Brain microvascular endothelial cell (primary cell): ENCODE data around the gene PREB.

Experiments
- DNase-seq: peaks from one replicate; pipeline ENCODE4 v3.0.0-alpha.2; 2020
- H3K27ac ChIP-seq: fragments of 250-450 bp; sonication (Bioruptor Pico); 2 replicates; pipeline ENCODE4 v1.5.1; 2020; ENCODE audit warnings: mild to moderate bottlenecking, moderate library complexity
- H3K27me3 ChIP-seq: fragments of 250-450 bp; sonication (Bioruptor Pico); replicated peaks from 2 replicates; pipeline ENCODE4 v1.5.1; 2020; ENCODE audit warnings: mild to moderate bottlenecking
- H3K36me3 ChIP-seq: fragments of 250-450 bp; sonication (Bioruptor Pico); replicated peaks from 2 replicates; pipeline ENCODE4 v1.5.1; 2020; ENCODE audit warnings: mild to moderate bottlenecking
- H3K4me3 ChIP-seq: 2 replicates; pipeline ENCODE4 v1.5.1; 2011; ENCODE audit warnings: low read depth, mild to moderate bottlenecking, control low read depth, low read length, moderate library complexity
- in situ Hi-C: cut with HindIII; loops from 2 replicates; pipeline ENCODE4 v1.10.0; 2017; ENCODE audit warnings: low sequenced_read_pairs, low pct_ligation_motif_present
- TF ChIP-seq, protein P1 (sequence below): IDR thresholded peaks from 2 replicates; pipeline ENCODE4 v1.5.1; 2011; ENCODE audit warnings: low read depth, mild to moderate bottlenecking, moderate library complexity, low read length, control low read depth, inconsistent platforms; ENCODE audit errors: missing control alignments

PREB gene

GRCh38 chr2:27133905-27134780 lies at the start of gene PREB:
Gene PREB, minus strand, starts transcription at chr2:27134636. Its CDS starts 215 bp downstream, at chr2:27134421.
- TF ChIP-seq, protein P1, sequence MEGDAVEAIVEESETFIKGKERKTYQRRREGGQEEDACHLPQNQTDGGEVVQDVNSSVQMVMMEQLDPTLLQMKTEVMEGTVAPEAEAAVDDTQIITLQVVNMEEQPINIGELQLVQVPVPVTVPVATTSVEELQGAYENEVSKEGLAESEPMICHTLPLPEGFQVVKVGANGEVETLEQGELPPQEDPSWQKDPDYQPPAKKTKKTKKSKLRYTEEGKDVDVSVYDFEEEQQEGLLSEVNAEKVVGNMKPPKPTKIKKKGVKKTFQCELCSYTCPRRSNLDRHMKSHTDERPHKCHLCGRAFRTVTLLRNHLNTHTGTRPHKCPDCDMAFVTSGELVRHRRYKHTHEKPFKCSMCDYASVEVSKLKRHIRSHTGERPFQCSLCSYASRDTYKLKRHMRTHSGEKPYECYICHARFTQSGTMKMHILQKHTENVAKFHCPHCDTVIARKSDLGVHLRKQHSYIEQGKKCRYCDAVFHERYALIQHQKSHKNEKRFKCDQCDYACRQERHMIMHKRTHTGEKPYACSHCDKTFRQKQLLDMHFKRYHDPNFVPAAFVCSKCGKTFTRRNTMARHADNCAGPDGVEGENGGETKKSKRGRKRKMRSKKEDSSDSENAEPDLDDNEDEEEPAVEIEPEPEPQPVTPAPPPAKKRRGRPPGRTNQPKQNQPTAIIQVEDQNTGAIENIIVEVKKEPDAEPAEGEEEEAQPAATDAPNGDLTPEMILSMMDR = peak; percentile 65
- in situ Hi-C loops = no loop called here
- peak within 1 kb of the TSS; percentile 97 for H3K4me3 ChIP-seq
- H3K27ac ChIP-seq = peak within 1 kb of the TSS; percentile 30
- DNase-seq = peak; percentile 89
- no peaks in the 10 kb centered on the region for H3K27me3 ChIP-seq
- H3K36me3 ChIP-seq = peaks cover 18% of the 10 kb centered on the region

GRCh38 chr2:27184115-27184514 lies 49.7 kb upstream of the PREB start:
- Histone ChIP-seq H3K36me3 (no peaks in the 10 kb centered on the region), H3K27ac (no peak overlapping the region), H3K4me3 (no peak overlapping the region), H3K27me3 (no peaks in the 10 kb centered on the region)
- in situ Hi-C loops = no loop called here
- no peak for DNase-seq
- TF ChIP-seq, protein P1 = no peak

DNA sequence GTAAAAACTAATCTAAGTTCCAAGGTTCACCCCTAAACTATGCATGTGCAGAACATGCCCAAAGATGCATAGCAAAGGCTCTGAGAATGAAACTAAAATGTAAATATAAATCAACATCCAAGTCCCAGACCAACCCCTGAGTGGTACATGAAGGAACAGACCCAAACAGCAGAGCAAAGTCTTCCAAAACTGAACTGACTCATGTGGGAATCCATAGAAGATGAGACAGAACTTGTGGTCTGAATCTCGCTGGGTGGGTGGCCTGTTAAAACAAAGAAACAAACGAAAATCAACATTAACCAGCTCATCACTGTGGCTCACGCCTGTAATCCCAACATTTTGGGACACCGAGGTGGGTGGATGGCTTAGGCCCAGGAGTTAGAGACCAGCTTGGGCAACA lies 47.9 kb upstream of the PREB start:
- in situ Hi-C loops = no loop called here
- no peak overlapping the region for H3K27ac ChIP-seq
- TF ChIP-seq, protein P1 = no peak
- DNase-seq = peak; percentile 43
- H3K4me3 ChIP-seq = no peak overlapping the region
- H3K27me3 ChIP-seq = no peaks in the 10 kb centered on the region
- H3K36me3 ChIP-seq = no peaks in the 10 kb centered on the region

GRCh38 chr2:27179344-27180000 lies 45.0 kb upstream of the PREB start:
- peaks cover 2% of the 10 kb centered on the region for H3K27me3 ChIP-seq
- no peaks in the 10 kb centered on the region for H3K36me3 ChIP-seq
- DNase-seq = no peak
- no peak overlapping the region for H3K4me3 ChIP-seq
- in situ Hi-C loops = no loop called here
- no peak overlapping the region for H3K27ac ChIP-seq
- TF ChIP-seq, protein P1 = no peak

- TF ChIP-seq, protein P1 = no peak
- DNase-seq = no peak
- Histone ChIP-seq H3K36me3 (no peaks in the 10 kb centered on the region), H3K27me3 (peaks cover 2% of the 10 kb centered on the region), H3K4me3 (no peak overlapping the region), H3K27ac (no peak overlapping the region)
- in situ Hi-C loops = no loop called here
Measured at GRCh38 chr2:27178469-27178868, 44.0 kb upstream of the PREB start.
